GM12892 (cell line): ENCODE data around the gene ANXA4.
"Not testable (repeated sequence)": the region's sequence is repeated elsewhere in the genome, so short reads cannot be mapped to it uniquely, and the experiment has no call there.

ENCODE experiments used
- DNase-seq: peaks from one replicate; pipeline ENCODE4 v3.0.0; 2011; ENCODE audit not compliant: insufficient read length
- FAIRE-seq: peaks from 2 replicates; lab custom pipeline; 2011; peaks lifted over from hg19 to GRCh38; lab: Jason Lieb, UNC
- POLR2A ChIP-seq: IDR thresholded peaks from 2 replicates; pipeline ENCODE4 v1.6.1; 2011; ENCODE audit warnings: low read depth, low read length, control low read depth
- POLR2AphosphoS5 ChIP-seq: IDR thresholded peaks from 2 replicates; pipeline ENCODE4 v1.6.1; 2011; ENCODE audit warnings: low read depth, low read length, control low read depth
- TAF1 ChIP-seq: IDR thresholded peaks from 2 replicates; pipeline ENCODE4 v1.6.1; 2011; ENCODE audit warnings: low read depth, mild to moderate bottlenecking, control low read depth, low read length, borderline replicate concordance

The ANXA4 gene

DNA sequence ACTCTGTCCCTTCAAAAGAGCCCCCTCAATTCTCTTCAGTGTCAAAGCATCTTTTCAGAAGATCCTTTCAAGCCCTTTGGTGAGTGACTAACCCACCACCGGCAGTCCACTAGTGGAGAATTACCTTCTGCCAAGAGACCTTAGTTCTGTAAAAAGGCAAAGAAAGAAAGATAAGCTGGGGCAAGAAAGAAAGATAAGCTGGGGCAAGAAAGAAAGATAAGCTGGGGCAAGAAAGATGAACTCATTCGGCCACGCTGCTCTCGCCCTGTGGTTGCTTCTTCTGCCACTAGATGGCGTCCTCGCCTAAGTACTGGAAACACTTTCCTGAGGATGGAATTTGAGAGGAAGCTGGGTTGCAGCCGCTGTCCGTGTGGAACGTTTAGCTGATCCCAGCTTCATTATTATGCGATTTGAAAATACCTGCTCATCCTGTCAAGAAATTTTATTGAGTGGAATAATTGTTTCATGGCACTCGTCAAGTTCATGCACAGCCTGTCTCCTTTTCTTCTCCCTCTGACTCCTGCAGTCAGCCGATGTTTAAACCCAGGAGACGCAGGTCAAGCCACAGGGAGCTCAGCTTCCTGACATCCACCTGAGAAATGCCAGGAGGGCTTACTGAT, 17.3 kb upstream of the ANXA4 start:
- peak; percentile 100 for FAIRE-seq
- TF ChIP-seq POLR2A (no peak), TAF1 (no peak), POLR2AphosphoS5 (no peak)
- DNase-seq = peak; percentile 44

DNA sequence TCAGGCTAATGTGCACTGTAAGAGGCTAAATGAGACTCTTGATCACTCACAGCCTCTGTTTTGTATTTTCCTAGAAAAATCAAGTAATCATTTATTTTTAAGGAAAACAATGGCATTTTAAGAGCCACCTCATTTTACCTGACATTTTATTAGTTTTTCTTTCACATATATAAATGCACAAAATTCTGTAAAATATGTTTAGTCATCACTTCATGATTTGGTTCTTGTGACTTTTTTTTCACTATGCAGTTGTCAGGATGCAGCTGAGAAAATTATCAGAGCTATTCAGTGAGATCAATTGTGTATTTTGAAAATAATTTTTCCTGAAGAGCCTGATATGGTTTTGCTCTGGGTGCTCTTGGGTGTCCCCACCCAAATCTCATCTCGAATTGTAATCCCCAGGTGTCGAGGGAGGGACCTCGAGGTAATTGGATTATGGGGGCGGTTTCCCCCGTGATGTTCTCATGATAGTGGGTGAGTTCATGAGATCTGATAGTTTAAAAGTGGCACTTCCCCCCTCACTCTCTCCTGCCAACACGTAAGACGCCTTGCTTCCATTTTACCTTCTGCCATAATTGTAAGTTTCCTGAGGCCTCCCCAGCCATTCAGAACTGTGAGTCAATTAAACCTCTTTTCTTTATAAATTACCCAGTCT, 16.1 kb upstream of the ANXA4 start:
- FAIRE-seq (no peak), DNase-seq (no peak)
- TF ChIP-seq POLR2AphosphoS5 (no peak), TAF1 (no peak), POLR2A (no peak)

DNA sequence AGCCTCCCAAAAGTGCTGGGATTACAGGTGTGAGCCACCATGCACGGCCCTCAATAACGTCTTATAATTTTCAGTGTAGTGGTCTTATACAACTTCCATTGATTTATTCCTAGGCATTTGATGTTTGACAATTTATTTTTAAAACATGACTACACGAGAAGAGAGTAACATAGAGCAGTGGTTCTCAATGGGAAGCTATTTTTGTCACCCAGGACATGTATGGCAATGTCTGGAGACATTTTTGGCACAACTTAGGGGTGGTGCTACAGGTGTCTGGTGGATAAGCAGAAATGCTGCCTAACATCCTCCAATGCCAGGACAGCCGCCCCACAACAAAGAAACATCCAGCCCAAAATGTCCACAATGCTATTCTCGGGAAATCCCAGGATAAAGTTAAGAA, 12.7 kb upstream of the ANXA4 start:
- TF ChIP-seq TAF1 (no peak), POLR2A (no peak)
- DNase-seq = no peak
- no peak for FAIRE-seq

DNA sequence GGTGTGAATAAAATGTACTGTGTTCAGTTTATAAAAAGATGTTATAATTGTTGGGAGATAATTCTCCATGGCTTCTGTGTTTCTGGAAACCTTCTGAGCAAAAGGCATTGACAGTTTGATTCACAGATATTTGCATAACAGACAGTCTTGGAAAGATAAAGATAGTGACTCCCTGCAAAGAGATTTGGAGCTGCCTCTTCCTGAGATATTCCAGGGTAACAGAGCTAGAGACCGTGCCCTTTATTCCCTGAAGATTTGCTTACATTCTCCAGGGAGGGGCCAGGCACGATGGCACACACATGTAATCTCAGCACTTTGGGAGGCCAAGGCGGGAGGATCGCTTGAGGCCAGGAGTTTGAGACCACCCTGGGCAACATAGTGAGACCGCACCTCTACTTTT, 12.2 kb upstream of the ANXA4 start:
- DNase-seq (no peak), FAIRE-seq (no peak)
- TF ChIP-seq POLR2AphosphoS5 (no peak), TAF1 (no peak)

DNA sequence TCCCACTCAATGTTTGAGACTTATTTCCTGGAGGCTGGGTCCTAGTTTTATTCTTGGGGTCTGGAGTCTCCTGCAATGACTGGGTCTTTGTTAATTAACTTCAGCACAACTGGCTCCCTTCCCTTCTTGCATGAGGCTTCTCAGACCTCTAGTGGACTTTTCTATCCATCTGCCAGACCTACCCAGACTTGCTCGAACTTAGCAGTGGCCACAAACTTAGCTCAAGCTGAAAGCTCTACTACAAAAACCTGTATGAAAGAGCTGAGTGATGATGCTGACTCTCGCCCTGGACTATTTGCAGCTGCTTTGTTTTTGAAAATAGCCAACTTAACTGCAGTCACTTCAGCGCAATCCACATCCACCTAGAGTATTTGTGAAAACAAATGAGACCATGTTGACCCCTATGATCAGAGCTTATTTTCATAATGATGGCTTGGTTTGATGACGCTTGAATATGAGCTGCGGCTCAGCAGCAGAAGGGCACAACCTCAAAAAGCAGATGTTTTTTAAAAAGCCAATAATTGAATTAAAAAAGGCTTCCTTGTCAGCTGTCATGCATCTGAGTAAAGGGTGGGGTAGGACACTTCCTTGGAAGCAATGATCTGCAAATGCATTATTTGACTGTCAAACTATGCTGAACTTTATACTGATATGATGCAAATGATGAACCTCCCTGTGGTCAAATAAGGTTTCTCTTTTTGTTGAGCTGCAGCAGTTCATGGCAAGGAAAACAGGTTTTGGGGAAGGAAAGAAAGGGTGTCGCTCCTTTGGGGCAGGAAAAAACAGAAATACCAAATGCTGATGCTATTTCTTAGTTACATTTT, 10.6 kb upstream of the ANXA4 start:
- DNase-seq = no peak
- no peak for FAIRE-seq
- no peak for TF ChIP-seq POLR2AphosphoS5
- TF ChIP-seq POLR2A = no peak
- no peak for TF ChIP-seq TAF1

DNA sequence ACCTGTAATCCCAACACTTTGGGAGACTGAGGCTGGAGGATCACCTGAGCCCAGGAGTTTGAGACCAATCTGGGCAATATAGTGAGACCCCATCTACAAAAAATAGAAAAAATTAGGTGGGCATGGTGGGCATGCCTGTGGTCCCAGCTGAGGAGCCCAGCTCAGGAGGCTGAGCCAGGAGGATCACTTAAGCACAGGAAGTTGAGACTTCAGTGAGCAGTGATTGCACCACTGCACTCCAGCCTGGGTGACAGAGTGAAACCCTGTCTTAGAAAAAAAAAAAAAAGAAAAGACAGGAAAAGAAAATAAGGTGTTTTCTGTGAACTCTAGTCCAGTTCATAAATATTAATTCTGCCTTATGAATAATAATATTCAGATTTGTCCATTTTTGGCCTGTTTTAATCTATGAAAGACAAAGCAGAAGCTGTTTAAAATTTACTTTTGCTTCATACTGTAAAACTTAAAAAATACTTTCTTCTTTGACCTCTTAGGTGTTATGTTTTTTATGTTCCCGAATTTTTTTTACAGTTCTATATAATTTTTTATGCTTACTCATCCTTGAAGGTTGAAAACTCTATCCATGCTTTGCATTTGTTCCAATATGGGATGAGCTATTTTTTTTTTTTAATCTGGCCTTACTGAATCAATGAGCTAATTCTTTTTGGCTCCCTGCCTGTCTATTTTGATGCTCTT, 8.4 kb upstream of the ANXA4 start:
- DNase-seq = no peak
- no peak for FAIRE-seq
- TF ChIP-seq POLR2A (no peak), TAF1 (no peak), POLR2AphosphoS5 (no peak)

DNA sequence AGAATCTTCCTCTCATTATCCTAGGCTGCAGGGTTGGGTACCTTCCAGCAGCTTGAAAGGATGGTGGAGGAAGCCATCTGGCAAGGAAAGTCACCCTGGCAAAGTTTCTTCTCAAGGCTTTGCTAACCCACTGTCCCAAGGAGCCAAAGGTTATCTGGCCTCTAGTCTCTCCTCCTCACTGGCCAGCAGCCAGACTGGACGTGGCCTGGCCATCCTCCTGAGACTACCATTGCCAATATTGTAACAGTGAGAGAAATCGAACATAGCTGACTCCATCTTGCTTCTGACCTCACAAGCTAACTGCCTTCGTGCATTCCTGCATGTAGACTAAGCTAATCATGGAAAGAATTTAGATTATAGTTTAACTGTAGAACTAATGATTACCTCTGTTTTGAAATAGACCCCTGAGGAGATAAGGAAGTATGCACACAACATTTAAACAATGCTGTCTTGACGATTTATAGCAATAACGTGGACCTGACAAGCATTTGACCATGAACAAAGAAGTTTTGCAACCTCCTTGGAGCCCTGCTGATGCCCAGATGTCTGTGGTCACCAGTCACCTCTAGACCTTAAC, 7.8 kb upstream of the ANXA4 start:
- FAIRE-seq (no peak), DNase-seq (no peak)
- TF ChIP-seq POLR2A = no peak
- TF ChIP-seq POLR2AphosphoS5 = no peak
- no peak for TF ChIP-seq TAF1

DNA sequence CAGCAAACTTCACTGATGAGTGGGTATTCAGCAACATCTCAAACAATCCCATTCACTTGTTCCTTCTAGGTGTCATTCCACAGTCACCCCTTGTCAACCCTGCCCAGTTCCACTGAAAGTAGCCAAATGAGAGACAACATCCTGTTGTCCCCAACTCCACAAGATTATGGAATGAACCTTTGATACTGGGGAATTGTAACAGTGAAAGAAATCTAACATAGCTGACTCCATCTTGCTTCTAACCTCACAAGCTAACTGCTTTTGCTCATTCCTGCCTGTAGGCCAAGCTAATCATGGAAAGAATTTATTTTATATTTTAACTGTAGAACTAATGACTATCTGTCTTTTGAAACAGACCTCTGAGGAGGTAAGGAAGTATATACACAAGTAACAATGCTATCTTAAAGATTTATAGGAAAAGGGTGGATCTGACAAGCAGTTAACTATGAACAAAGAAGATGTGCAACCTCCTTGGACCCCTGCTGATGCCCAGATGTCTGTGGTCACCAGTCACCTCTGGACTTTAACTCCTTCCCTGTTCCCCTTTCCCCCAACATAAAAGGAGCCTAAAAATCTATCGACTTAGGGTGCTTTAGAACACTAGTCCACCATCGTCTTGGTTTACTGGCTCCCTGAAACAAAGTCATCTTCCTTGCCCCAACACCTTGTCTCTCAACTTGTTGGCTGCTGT, 6.9 kb upstream of the ANXA4 start:
- FAIRE-seq = no peak
- DNase-seq = no peak
- no peak for TF ChIP-seq POLR2A
- TF ChIP-seq POLR2AphosphoS5 = no peak
- TF ChIP-seq TAF1 = no peak

DNA sequence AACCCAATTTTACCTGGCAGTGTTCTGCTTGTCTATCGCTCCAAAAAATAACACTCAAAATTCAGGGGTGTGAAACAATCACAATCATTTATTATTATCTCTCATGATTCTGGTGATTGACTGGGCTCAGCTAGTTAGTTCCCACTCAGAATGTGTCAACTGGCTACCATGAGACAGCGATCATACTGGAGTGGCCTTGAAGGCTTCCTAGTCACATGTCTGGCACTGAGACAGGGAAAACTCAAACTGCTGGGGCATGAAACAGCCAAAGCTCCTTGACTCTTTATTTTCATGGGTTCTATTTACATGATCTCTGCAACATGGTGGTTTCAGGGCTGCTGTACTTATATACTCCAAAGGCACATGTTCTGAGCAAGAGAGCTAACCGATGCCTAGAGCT, 6.2 kb upstream of the ANXA4 start:
- no peak for FAIRE-seq
- DNase-seq = no peak
- TF ChIP-seq POLR2AphosphoS5 (no peak), POLR2A (no peak)

DNA sequence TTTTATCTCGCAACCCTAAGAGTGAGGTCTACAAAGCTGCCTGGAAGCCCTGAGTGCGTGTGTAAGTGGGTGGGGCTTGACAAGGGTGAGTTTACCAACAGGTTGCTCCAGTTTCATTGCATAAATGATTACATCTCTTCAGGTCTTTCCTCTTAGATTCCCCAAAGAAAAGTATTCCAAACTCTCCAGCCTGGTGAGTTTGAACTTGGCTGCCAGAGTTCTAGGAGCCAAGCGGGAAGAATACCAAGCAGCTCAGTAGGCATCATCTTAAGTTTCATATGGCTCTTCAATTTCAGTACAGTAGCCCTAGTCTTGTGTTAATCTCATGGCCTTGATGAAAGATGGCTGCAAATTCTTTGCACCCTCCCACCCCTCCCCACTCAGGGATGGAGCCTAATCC, 3.8 kb upstream of the ANXA4 start:
- not testable (repeated sequence) for FAIRE-seq, DNase-seq

DNA sequence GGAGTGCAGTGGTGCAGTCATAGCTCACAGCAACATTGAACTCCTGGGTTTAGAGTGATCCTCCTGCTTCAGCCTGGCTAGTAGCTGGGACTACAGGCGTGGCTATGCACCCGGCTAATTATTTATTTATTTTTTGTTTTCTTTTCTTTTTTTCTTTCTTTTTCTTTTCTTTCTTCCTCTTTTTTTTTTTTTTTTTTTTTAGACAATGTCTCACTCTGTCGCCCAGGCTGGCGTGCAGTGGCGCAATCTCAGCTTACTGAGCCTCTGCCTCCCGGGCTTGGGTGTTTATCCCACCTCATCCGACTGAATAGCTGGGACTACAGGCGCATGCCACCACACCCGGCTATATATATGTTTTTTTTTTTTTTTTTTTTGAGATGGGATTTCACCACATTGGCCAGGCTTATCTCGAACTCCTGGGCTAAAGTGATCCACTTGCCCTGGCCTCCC, 1.4 kb upstream of the ANXA4 start:
- FAIRE-seq (no peak), DNase-seq (no peak)
- TF ChIP-seq POLR2AphosphoS5 = no peak
- no peak for TF ChIP-seq TAF1
- no peak for TF ChIP-seq POLR2A
